NCI-H460 (cell line): Measurements from ENCODE around the gene GRIK4. TPM values are rescaled to one million over a fixed set of nuclear protein-coding genes. Genes with fewer than 3 reads are reported as not detected.

Experiments used
- DNase-seq: peaks from one replicate; pipeline ENCODE4 v3.0.0-alpha.2; 2016; ENCODE audit warnings: low read depth; ENCODE audit errors: extremely low read depth
- total RNA-seq: library from RNA; depleted of rRNA; stranded (reverse); fragments of >200 nt; shearing (Covaris generic); gene quantifications from 2 replicates; pipeline ENCODE4 v1.2.3, GENCODE V29; 2014

Gene GRIK4
- total RNA-seq, 1 experiment from 2014 or later = not detected

GRCh38 chr11:120694726-120695125 lies 183.2 kb downstream of the GRIK4 start:
- DNase-seq = no peak

GRCh38 chr11:120695426-120695825 lies 183.9 kb downstream of the GRIK4 start:
- DNase-seq = no peak

- DNase-seq = no peak
Observed at GRCh38 chr11:120695939-120696338, 184.4 kb downstream of the GRIK4 start.

GRCh38 chr11:120696597-120697218 lies 185.2 kb downstream of the GRIK4 start:
- DNase-seq = no peak

GRCh38 chr11:120698918-120699317 lies 187.4 kb downstream of the GRIK4 start:
- no peak for DNase-seq

GRCh38 chr11:120702656-120703055 lies 191.1 kb downstream of the GRIK4 start:
- DNase-seq = no peak

GRCh38 chr11:120703358-120704152 lies 192.0 kb downstream of the GRIK4 start:
- DNase-seq = no peak

GRCh38 chr11:120704256-120704750 lies 192.8 kb downstream of the GRIK4 start:
- no peak for DNase-seq

- DNase-seq = no peak
Observed at GRCh38 chr11:120706257-120706656, 194.7 kb downstream of the GRIK4 start.

GRCh38 chr11:120707098-120707497 lies 195.6 kb downstream of the GRIK4 start:
- DNase-seq = no peak

- no peak for DNase-seq
Observed at GRCh38 chr11:120707663-120708062, 196.1 kb downstream of the GRIK4 start.

- no peak for DNase-seq
Observed at GRCh38 chr11:120708511-120709183, 197.1 kb downstream of the GRIK4 start.

GRCh38 chr11:120709808-120710207 lies 198.3 kb downstream of the GRIK4 start:
- no peak for DNase-seq

- DNase-seq = no peak
Observed at GRCh38 chr11:120710354-120711131, 199.0 kb downstream of the GRIK4 start.

GRCh38 chr11:120712014-120712413 lies 200.5 kb downstream of the GRIK4 start:
- DNase-seq = no peak

- no peak for DNase-seq
Observed at GRCh38 chr11:120712881-120713280, 201.3 kb downstream of the GRIK4 start.

- no peak for DNase-seq
Observed at GRCh38 chr11:120713296-120713695, 201.7 kb downstream of the GRIK4 start.

- no peak for DNase-seq
Observed at GRCh38 chr11:120714438-120714837, 202.9 kb downstream of the GRIK4 start.

GRCh38 chr11:120715239-120715638 lies 203.7 kb downstream of the GRIK4 start:
- no peak for DNase-seq

- DNase-seq = no peak
Observed at GRCh38 chr11:120717042-120717441, 205.5 kb downstream of the GRIK4 start.

GRCh38 chr11:120717623-120718022 lies 206.1 kb downstream of the GRIK4 start:
- DNase-seq = no peak
